MM.1S (cell line): ENCODE measurements around the gene NAGLU.

Source experiments
- DNase-seq: peaks from one replicate; pipeline ENCODE4 v3.0.0-alpha.2; 2015
- H2AFZ ChIP-seq: fragments of 300-600 bp; sonication (generic); 2 replicates; pipeline ENCODE4 v1.6.0; 2016; ENCODE audit warnings: antibody characterized with exemption, low read length
- H3F3A ChIP-seq: fragments of 300-600 bp; sonication (generic); 2 replicates; pipeline ENCODE4 v1.6.1; 2016; ENCODE audit warnings: mild to moderate bottlenecking, antibody characterized with exemption, low read length, moderate library complexity, mixed read lengths; ENCODE audit not compliant: insufficient read depth
- H3K27ac ChIP-seq: fragments of 300-600 bp; sonication (generic); 2 replicates; pipeline ENCODE4 v1.5.1; 2016; ENCODE audit warnings: mild to moderate bottlenecking, low read length
- H3K27me3 ChIP-seq: fragments of 300-600 bp; sonication (generic); replicated peaks from 2 replicates; pipeline ENCODE4 v1.6.0; 2016; ENCODE audit warnings: low read length; ENCODE audit not compliant: insufficient read depth
- H3K36me3 ChIP-seq: fragments of 300-600 bp; sonication (generic); replicated peaks from 2 replicates; pipeline ENCODE4 v1.6.1; 2016; ENCODE audit warnings: mild to moderate bottlenecking, low read length, mixed read lengths; ENCODE audit not compliant: insufficient read depth
- H3K4me1 ChIP-seq: fragments of 300-600 bp; sonication (generic); 2 replicates; pipeline ENCODE4 v1.6.1; 2016; ENCODE audit warnings: low read length, mixed read lengths
- H3K4me2 ChIP-seq: fragments of 300-600 bp; sonication (generic); 2 replicates; pipeline ENCODE4 v1.6.0; 2016; ENCODE audit warnings: low read depth, low read length
- H3K4me3 ChIP-seq: fragments of 300-600 bp; sonication (generic); 2 replicates; pipeline ENCODE4 v1.5.1; 2016; ENCODE audit warnings: low read length, mixed read lengths
- H3K79me2 ChIP-seq: fragments of 300-600 bp; sonication (generic); 2 replicates; pipeline ENCODE4 v1.6.1; 2016; ENCODE audit warnings: mixed run types, low read length, mixed read lengths
- H3K9ac ChIP-seq: fragments of 300-600 bp; sonication (generic); 2 replicates; pipeline ENCODE4 v1.6.1; 2016; ENCODE audit warnings: low read length, mixed read lengths
- H3K9me2 ChIP-seq: fragments of 300-600 bp; sonication (generic); replicated peaks from 2 replicates; pipeline ENCODE4 v1.6.1; 2016; ENCODE audit warnings: mild to moderate bottlenecking, low read length, mixed read lengths; ENCODE audit not compliant: insufficient read depth
- H3K9me3 ChIP-seq: fragments of 300-600 bp; sonication (generic); replicated peaks from 2 replicates; pipeline ENCODE4 v1.6.1; 2016; ENCODE audit warnings: mild to moderate bottlenecking, low read length, mixed read lengths; ENCODE audit not compliant: insufficient read depth
- H4K20me1 ChIP-seq: fragments of 300-600 bp; sonication (generic); 2 replicates; pipeline ENCODE4 v1.6.1; 2016; ENCODE audit warnings: mild to moderate bottlenecking, low read length, moderate library complexity, mixed read lengths; ENCODE audit not compliant: insufficient read depth
- EZH2 ChIP-seq: fragments of 300-600 bp; sonication (generic); optimal IDR thresholded peaks from 2 replicates; pipeline ENCODE3; 2017; ENCODE audit warnings: low read depth, mild to moderate bottlenecking, antibody characterized with exemption, low read length, mixed read lengths
- EZH2phosphoT487 ChIP-seq: fragments of 300-600 bp; sonication (generic); IDR thresholded peaks from 2 replicates; pipeline ENCODE4 v1.6.1; 2018; ENCODE audit warnings: antibody characterized with exemption, low read length
- TF ChIP-seq, protein P1 (sequence below): fragments of 300-600 bp; sonication (generic); IDR thresholded peaks from 2 replicates; pipeline ENCODE4 v1.5.1; 2016; ENCODE audit warnings: antibody characterized with exemption, low read length, mixed read lengths

NAGLU gene

DNA sequence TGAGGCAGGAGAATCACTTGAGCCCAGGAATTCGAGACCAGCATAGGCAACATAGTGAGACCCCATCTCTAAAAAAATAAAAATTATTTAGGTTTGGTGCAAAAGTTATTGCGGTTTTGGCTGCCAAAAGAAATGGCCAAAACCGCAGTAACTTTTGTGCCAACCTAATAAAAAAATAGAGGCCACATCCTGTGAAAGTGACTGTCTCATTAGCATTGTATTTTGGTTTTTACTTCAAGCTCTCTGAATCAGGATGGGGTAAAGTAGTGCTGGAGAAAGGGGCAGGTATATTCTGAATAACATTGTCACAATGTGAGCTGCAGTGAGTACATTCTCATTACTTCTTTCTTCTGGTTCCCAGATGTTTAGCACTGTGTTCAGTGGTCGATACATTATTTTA is 41.4 kb upstream of the NAGLU start:
- Histone ChIP-seq H3K4me1 (no peaks in the 10 kb centered on the region), H3K9me3 (no peaks in the 10 kb centered on the region), H3K27me3 (no peaks in the 10 kb centered on the region), H3K36me3 (no peaks in the 10 kb centered on the region), H3K4me3 (no peak overlapping the region), H3F3A (no peaks in the 10 kb centered on the region), H3K27ac (no peak overlapping the region), H3K9ac (no peak overlapping the region), H3K79me2 (no peaks in the 10 kb centered on the region), H3K4me2 (no peak overlapping the region), H4K20me1 (no peaks in the 10 kb centered on the region), H3K9me2 (no peaks in the 10 kb centered on the region), H2AFZ (no peak overlapping the region)
- no peak for TF ChIP-seq EZH2phosphoT487
- no peak for DNase-seq

- no peaks in the 10 kb centered on the region for H3K9me3 ChIP-seq
- no peaks in the 10 kb centered on the region for H3K9me2 ChIP-seq
- TF ChIP-seq, protein P1, sequence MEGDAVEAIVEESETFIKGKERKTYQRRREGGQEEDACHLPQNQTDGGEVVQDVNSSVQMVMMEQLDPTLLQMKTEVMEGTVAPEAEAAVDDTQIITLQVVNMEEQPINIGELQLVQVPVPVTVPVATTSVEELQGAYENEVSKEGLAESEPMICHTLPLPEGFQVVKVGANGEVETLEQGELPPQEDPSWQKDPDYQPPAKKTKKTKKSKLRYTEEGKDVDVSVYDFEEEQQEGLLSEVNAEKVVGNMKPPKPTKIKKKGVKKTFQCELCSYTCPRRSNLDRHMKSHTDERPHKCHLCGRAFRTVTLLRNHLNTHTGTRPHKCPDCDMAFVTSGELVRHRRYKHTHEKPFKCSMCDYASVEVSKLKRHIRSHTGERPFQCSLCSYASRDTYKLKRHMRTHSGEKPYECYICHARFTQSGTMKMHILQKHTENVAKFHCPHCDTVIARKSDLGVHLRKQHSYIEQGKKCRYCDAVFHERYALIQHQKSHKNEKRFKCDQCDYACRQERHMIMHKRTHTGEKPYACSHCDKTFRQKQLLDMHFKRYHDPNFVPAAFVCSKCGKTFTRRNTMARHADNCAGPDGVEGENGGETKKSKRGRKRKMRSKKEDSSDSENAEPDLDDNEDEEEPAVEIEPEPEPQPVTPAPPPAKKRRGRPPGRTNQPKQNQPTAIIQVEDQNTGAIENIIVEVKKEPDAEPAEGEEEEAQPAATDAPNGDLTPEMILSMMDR: no peak
- TF ChIP-seq EZH2phosphoT487 (no peak), EZH2 (no peak)
- peaks cover 14% of the 10 kb centered on the region; the same call in 1 of the 2 replicates for H3K36me3 ChIP-seq
- no peak overlapping the region for H3K27ac ChIP-seq
- H3K27me3 ChIP-seq: no peaks in the 10 kb centered on the region
- H3K4me1 ChIP-seq: no peaks in the 10 kb centered on the region
- H3K4me2 ChIP-seq: no peak overlapping the region
- no peak overlapping the region for H3K9ac ChIP-seq
- no peaks in the 10 kb centered on the region for H4K20me1 ChIP-seq
- H3F3A ChIP-seq: no peaks in the 10 kb centered on the region
- DNase-seq: no peak
- H2AFZ ChIP-seq: no peak overlapping the region
- no peak overlapping the region for H3K4me3 ChIP-seq
- no peaks in the 10 kb centered on the region for H3K79me2 ChIP-seq
Observed at GRCh38 chr17:42498828-42499227, 37.2 kb upstream of the NAGLU start.

DNA sequence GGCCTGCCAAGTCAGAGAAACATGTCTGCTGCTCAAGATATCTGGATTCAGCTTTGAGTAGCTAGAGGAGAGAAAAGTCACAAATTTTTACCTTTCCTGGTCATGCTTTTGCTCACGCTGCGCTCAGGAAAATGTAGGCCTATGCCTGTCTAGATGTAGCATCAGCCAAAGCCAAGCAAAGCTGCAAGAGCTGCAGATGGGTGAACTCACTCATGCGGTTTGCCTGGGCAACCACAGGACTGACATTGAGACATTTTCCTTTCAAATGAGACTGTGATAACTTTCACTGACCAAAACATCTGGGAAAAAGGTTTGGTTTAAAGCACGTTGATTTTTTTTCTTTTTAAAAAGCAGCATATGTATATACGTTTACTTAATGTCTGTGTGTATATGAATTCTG is 34.0 kb upstream of the NAGLU start:
- Histone ChIP-seq H3K27me3 (no peaks in the 10 kb centered on the region), H3K4me3 (no peak overlapping the region), H3K9me2 (no peaks in the 10 kb centered on the region), H3K9me3 (no peaks in the 10 kb centered on the region), H3K4me2 (no peak overlapping the region), H2AFZ (no peak overlapping the region), H3F3A (no peaks in the 10 kb centered on the region), H3K9ac (no peak overlapping the region), H3K27ac (no peak overlapping the region), H3K79me2 (no peaks in the 10 kb centered on the region), H3K36me3 (peaks cover 14% of the 10 kb centered on the region; the same call in 1 of the 2 replicates), H3K4me1 (no peaks in the 10 kb centered on the region), H4K20me1 (no peaks in the 10 kb centered on the region)
- TF ChIP-seq, protein P1: no peak
- TF ChIP-seq EZH2: no peak
- TF ChIP-seq EZH2phosphoT487: no peak
- DNase-seq: no peak

GRCh38 chr17:42502926-42503325 is 33.1 kb upstream of the NAGLU start:
- Histone ChIP-seq H3K79me2 (no peaks in the 10 kb centered on the region), H3K4me2 (no peak overlapping the region), H3K27ac (no peak overlapping the region), H3F3A (no peaks in the 10 kb centered on the region), H3K4me1 (no peaks in the 10 kb centered on the region), H3K9me3 (no peaks in the 10 kb centered on the region), H3K9me2 (no peaks in the 10 kb centered on the region), H3K4me3 (no peak overlapping the region), H3K27me3 (no peaks in the 10 kb centered on the region), H2AFZ (no peak overlapping the region), H3K36me3 (peaks cover 19% of the 10 kb centered on the region), H4K20me1 (no peaks in the 10 kb centered on the region), H3K9ac (no peak overlapping the region)
- TF ChIP-seq EZH2: no peak
- TF ChIP-seq EZH2phosphoT487: no peak
- TF ChIP-seq, protein P1: no peak
- DNase-seq: no peak
